GM10248 (cell line): ENCODE measurements around the gene EMC7.
"Not testable (repeated sequence)": the region's sequence is repeated elsewhere in the genome, so short reads cannot be mapped to it uniquely, and the experiment has no call there.

Source experiments
- CTCF ChIA-PET: fragments of 300-600 bp; sonication (Branson Sonifier 250); formaldehyde crosslinking; extraction: SDS; loops from one replicate; lab custom pipeline; 2021; ENCODE audit warnings: antibody characterized with exemption; lab: Yijun Ruan, JAX
- POLR2A ChIA-PET: fragments of 350-650 bp; sonication (Branson Sonifier 250); formaldehyde crosslinking; extraction: SDS; loops from one replicate; lab custom pipeline; 2020; ENCODE audit warnings: antibody characterized with exemption; lab: Yijun Ruan, JAX
- DNase-seq: peaks from one replicate; pipeline ENCODE4 v3.0.0; 2012; ENCODE audit errors: extremely low spot score
- CTCF ChIP-seq: IDR thresholded peaks from 2 replicates; pipeline ENCODE4 v1.5.1; 2012; ENCODE audit warnings: mild to moderate bottlenecking, low read depth; ENCODE audit errors: extremely low read depth, missing control alignments, control extremely low read depth

Gene EMC7

GRCh38 chr15:34125945-34126344 lies 24.3 kb upstream of the EMC7 start:
- ChIA-PET POLR2A (no interaction called here), CTCF (interaction anchor here (1.3 to 3.9 kb wide), 3 partner anchors 14 to 30 kb away, joined by 3 to 21 read pairs (median 4); no protein-coding TSS in a partner anchor)
- DNase-seq = no peak
- TF ChIP-seq CTCF = no peak

- ChIA-PET POLR2A (no interaction called here), CTCF (interaction anchor here (1.0 to 3.9 kb wide), 5 partner anchors 10 to 85 kb away, joined by 3 to 21 read pairs (median 5); partner anchors contain the start of gene KATNBL1)
- DNase-seq = no peak
- no peak for TF ChIP-seq CTCF
Measured at GRCh38 chr15:34124651-34125050, 23.0 kb upstream of the EMC7 start.

GRCh38 chr15:34122771-34123183 lies 21.1 kb upstream of the EMC7 start:
- CTCF ChIA-PET = interaction anchor here (0.7 to 1.7 kb wide), 5 partner anchors 11 to 130 kb away, joined by 3 to 10 read pairs (median 3); no protein-coding TSS in a partner anchor
- DNase-seq = peak; percentile 15
- no peak for TF ChIP-seq CTCF
- POLR2A ChIA-PET = interaction anchor here (1.4 kb wide), 1 partner anchor 21 kb away, joined by 3 read pairs; the partner anchor contains the start of genes EMC7 and PGBD4

DNA sequence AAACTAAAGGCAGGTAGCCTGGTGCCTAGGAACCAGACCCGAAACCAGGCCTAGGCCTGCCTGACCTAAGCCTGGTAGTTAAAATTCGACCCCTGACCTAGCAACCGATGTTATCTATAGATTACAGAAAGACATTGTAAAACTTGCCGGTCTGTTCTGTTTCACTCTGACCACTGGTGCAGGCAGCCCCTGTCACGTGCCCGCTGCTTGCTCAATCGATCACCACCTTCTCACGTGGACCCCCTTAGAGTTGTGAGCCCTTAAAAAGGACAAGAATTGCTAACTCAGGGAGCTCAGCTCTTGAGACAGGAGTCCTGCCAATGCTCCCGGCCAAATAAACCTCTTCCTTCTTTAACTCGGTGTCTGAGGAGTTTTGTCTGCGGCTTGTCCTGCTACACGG lies 20.1 kb upstream of the EMC7 start:
- POLR2A ChIA-PET, DNase-seq: not testable (repeated sequence)
- CTCF ChIA-PET = interaction anchor here (2.0 kb wide), 1 partner anchor 12 kb away, joined by 13 read pairs; no protein-coding TSS in a partner anchor

GRCh38 chr15:34120420-34120819 lies 18.8 kb upstream of the EMC7 start:
- CTCF ChIA-PET = interaction anchor here (1.5 to 2.0 kb wide), 3 partner anchors 9 to 89 kb away, joined by 4 to 13 read pairs (median 6); partner anchors contain the start of gene KATNBL1
- POLR2A ChIA-PET, DNase-seq: not testable (repeated sequence)

- DNase-seq = no peak
- no peak for TF ChIP-seq CTCF
- CTCF ChIA-PET = interaction anchor here (0.6 to 2.3 kb wide), 6 partner anchors 9 to 248 kb away, joined by 3 to 10 read pairs (median 5); partner anchors contain the start of genes KATNBL1 and LPCAT4
- POLR2A ChIA-PET = interaction anchor here (0.9 kb wide), 1 partner anchor 91 kb away, joined by 7 read pairs; the partner anchor contains the start of gene KATNBL1
Measured at GRCh38 chr15:34119291-34119690, 17.6 kb upstream of the EMC7 start.

DNA sequence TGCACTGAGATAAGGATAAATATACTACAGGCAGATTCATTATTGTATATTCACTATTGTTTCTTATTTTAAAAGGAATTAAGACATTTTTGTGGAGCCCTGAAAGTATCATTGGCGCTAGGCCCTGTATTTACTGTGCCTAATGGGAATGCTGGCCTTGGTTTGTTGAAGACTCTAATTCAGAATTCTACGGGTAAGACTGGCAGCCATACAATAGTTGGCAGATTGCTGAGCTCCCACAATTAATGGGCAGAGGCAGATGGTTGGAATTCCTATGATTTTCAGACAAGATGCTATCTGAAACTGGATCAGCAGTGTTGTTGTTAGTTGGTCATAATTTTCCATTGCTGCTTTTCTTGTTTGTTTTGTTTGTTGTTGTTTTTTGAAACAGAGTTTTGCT lies 15.0 kb upstream of the EMC7 start:
- ChIA-PET POLR2A (no interaction called here), CTCF (interaction anchor here (0.8 to 0.9 kb wide), 2 partner anchors 12 to 251 kb away, joined by 3 to 5 read pairs; partner anchors contain the start of gene LPCAT4)
- TF ChIP-seq CTCF = no peak
- DNase-seq = no peak
